ENCODE measurements around the gene GPR132.
A peak's percentile ranks its signal among the peaks of the same experiment; 100 is the strongest.
"Not testable (repeated sequence)": the region's sequence is repeated elsewhere in the genome, so short reads cannot be mapped to it uniquely, and the experiment has no call there.

The GPR132 gene, protein sequence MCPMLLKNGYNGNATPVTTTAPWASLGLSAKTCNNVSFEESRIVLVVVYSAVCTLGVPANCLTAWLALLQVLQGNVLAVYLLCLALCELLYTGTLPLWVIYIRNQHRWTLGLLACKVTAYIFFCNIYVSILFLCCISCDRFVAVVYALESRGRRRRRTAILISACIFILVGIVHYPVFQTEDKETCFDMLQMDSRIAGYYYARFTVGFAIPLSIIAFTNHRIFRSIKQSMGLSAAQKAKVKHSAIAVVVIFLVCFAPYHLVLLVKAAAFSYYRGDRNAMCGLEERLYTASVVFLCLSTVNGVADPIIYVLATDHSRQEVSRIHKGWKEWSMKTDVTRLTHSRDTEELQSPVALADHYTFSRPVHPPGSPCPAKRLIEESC
- total RNA-seq, result 33.9 to 123 reads per million in 2 experiments

DNA sequence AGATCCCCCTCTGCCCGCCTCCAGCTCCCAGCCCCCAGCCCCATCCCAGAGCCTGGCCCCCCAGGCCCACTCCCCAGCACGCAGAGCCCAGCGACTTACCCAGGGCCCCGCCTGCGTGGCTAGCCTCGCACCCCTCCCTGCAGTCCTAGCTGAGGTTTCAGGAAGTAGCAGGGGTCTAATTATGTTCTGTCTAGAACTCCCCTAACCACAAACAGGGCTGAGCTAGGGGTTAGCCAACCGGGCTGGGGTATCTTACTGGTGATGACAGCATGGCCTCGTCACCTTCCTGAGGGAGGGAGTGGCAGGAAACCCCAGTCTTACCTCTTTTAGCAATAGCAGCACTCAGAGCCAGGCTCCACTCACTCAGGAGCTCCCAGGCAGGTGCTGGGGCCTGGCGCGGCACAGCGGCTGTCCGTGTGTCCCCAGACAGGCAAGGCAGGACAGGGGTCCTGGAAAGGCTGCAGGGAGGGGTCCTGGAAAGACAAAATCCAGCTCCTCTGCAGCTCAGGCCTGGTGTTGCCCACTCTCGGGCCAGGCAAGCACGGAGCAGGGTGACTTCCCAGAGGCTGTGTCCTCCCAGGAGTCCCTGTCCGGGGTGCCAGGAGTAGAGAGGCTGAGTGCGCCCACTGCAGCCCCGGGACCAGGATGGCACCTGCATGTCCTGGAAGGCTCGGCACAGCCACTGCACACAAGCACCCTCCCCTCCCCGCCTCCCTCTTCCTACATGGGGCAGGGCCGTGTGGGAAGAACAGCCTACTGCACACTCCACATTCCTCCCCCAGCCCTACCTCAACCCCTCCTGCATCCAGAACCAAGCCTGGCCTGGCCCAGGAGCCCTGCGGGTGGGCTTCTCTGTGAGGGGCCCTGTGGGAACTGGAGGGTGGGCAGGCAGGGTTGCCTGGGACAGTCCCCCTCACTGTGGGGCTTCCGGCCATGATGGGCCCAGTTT lies at the start of gene GPR132:
Gene GPR132 (minus strand): TSS at position 151 of the 949 bp plus-strand sequence. CDS start 10,010 bp downstream, outside the sequence.
- peak; percentile 90 for DNase-seq (ENCODE audit: low read depth)

DNA sequence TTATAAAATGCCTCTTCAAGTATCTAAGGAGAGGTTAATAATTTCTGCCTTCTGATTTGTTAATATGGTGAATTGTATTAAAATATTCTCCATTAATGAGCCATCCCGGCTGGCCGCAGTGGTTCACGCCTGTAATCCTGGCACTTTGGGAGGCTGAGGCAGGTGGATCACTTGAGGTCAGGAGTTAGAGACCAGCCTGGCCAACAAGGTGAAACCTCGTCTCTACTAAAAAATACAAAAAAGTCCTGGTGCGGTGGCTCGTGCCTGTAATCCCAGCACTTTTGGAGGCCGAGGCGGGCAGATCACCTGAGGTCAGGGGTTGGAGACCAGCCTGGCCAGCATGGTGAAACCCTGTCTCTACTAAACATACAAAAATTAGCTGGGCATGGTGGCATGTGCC lies 44.0 kb upstream of the GPR132 start:
- DNase-seq (ENCODE audit: low read depth), result not testable (repeated sequence)

GRCh38 chr14:105108516-105108864 lies 43.3 kb upstream of the GPR132 start:
- DNase-seq (ENCODE audit: low read depth), result no peak

- no peak for DNase-seq (ENCODE audit: low read depth)
These were observed 42.7 kb upstream of the GPR132 start for GRCh38 chr14:105107781-105108515.

GRCh38 chr14:105107351-105107750 lies 42.1 kb upstream of the GPR132 start:
- DNase-seq (ENCODE audit: low read depth), result no peak

DNA sequence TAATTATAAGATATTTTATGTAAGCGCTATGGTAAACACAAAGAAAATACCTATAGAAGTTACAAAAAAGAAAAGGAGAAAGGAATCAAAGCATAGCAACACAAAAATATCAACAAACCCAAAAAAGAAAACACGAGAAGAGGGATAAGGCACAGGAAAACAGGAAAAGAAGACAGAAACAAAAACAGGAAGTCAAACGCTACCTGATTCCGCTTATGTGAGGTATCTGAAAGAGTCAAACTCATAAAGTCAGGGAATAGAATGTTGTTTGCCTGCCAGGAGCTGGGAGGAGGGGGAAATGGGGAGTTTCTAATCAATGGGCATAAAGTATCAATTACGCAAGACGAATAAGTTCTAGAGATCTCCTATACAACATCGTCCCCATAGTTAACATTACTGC lies 39.9 kb upstream of the GPR132 start:
- no peak for DNase-seq (ENCODE audit: low read depth)

DNA sequence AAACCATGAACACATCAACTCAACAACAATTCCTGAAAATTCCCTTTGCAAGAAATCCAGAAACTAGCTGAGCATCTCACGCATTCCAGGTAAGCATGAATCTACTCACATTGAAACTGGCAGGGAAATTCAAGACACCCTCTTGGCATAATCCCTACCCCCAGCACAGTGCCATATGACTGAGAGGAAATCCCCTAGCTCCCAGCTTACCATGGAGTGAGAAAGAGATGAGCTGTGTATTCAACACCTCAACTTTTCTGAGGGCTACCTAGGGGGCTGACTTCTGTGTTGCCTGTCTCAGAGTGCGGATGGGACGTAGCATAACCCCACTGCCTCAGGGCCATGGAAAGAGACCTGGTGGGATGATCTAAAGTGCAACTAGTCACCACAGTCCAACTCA lies 37.7 kb upstream of the GPR132 start:
- DNase-seq (ENCODE audit: low read depth), result no peak

GRCh38 chr14:105102361-105102870 lies 37.2 kb upstream of the GPR132 start:
- DNase-seq (ENCODE audit: low read depth), result no peak

- no peak for DNase-seq (ENCODE audit: low read depth)
These were observed 35.7 kb upstream of the GPR132 start for GRCh38 chr14:105100910-105101309.

DNA sequence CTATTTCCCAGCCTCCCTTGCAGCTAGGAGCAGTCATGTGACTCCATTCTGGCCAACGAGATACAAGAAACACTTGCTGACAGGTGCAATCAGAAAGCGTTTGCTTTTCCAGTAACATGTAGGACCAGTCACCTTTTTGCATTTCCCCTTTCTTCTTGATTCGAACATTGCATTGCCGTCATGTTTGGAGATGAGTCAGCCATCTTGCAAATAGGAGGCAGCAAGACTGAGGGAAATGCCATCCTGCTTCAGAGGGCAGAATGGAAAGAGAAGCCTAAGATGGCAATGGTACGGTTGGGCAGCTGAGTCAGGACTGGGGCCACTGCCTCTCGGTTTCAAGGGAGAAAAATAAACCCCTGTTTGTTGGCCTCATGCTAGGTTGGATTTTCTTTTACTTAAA lies 34.5 kb upstream of the GPR132 start:
- DNase-seq (ENCODE audit: low read depth), result no peak

GRCh38 chr14:105098316-105098715 lies 33.1 kb upstream of the GPR132 start:
- DNase-seq (ENCODE audit: low read depth), result no peak

GRCh38 chr14:105097794-105098127 lies 32.5 kb upstream of the GPR132 start:
- DNase-seq (ENCODE audit: low read depth), result no peak

DNA sequence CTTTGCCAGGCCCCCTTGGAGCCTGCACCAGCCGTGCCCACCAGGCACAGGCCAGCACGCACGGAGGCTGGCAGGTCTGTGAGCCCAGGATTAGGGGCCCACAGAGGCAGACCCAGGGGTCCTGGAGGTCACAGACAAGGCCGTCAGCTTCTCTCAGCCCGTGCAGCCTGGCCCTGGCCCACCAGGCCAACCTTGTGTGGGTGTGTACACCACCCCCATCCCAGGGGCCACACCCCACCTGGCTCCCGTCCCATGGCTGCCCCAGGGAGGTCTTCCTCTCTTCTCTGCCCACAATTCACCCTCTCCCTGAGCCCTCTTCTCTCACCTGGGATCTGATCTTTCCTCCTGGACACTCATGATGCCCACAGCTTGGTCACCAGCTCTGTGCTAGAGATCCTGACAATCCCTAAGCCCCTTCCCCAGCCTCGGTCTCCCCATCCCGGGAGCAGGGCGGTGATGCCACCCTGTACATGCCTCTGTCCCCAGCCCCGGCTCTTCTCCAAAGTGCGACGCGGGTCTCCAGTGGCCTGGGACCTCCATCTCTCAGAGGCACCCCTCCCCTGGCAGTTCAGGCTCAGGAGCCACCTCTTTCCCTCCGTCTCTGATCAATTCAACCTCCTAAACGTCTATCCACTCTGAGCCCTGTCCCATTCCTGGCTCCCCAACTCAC lies 31.1 kb upstream of the GPR132 start:
- no peak for DNase-seq (ENCODE audit: low read depth)

- no peak for DNase-seq (ENCODE audit: low read depth)
These were observed 30.1 kb upstream of the GPR132 start for GRCh38 chr14:105095236-105095805.

DNA sequence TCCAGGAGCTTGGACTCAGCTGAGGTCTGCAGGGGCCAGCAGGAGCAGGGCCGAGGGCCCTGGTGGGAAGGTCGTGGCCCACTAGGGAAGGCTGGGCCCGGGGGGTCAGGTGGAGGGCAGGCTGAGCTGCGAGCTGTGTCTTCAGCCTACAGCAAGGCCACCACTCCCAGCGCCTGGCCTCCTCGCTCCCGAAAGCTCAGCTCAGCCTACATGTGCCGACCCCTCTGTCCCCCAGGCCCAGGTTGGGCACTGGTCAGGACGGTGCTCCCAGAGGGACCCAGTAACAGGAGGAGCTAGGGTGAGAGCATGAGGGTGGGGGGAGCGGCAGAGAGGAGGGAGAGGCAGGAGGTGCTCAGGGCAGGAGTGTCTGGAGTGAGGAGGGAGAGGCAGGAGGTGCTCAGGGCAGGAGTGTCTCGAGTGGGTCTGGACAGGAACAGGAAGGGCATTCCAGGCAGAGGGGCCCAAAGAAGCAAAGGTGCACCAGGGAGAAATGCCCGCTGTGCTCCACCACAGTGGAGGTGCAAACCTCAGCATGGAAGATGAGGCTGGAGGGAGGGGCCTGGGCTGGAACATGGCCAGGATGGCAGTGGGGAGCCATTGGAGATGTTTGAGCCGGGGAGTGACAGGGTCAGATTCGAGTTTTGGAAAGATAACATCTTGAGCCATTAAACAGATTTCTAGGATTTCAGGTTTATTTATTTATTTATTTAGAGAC lies 29.1 kb upstream of the GPR132 start:
- DNase-seq (ENCODE audit: low read depth), result no peak

DNA sequence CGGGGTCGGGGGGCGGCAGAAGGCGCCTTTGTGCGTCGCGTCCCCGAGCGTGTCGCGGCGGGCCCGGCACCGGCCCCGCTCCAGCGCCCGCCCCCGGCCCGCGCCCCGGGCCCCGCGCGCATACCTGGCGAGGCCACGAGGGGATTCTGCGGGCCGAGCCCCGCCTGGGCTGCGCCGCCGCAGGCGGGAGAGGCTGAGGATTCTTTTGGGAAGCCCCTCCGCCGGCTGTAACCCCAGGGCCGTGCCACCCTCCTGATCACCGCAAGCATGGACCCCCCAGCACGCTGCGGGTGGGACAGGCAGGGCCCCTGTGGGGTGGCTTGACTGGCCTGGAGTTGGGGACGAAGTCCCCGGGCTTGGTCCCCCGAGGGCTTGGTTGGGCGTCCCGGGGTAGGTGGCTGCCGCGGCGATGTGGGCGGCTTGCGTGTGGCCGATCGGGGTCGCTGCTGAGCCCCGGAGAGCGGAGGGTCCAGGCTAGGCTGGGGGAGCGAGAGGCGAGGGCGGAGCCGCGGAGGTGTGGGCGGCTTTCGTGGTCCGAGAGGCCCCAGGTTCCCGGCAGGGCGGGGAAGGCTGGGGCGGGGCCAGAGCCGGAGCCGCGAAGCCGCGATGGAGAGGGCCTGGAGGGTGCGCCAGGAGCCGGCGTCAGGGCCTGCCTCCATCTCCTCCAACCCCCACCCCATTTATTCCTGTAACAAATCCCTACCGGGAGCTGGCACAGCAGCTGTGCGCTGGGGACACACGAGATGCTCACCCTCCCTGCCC lies 28.4 kb upstream of the GPR132 start:
- DNase-seq (ENCODE audit: low read depth), result peak; percentile 31

- DNase-seq (ENCODE audit: low read depth), result peak; percentile 38
These were observed 27.8 kb upstream of the GPR132 start for GRCh38 chr14:105093038-105093430.

GRCh38 chr14:105092171-105093037 lies 27.2 kb upstream of the GPR132 start:
- no peak for DNase-seq (ENCODE audit: low read depth)

All from T follicular helper cell (primary cell).